A549 treated with CpdA at 1 μM for 4 hours (cell line): ENCODE data around the gene PLEKHO2. TPM values are rescaled to one million over a fixed set of nuclear protein-coding genes. Genes with fewer than 3 reads are reported as not detected.

ENCODE experiments used
- total RNA-seq: library from RNA; stranded (reverse); fragments of 200-300 nt; extraction: Qiagen RNA extraction; gene quantifications from 5 replicates; pipeline ENCODE4 v1.2.3, GENCODE V29; 2022; ENCODE audit warnings: low read depth

PLEKHO2 gene
- 6.1 to 7.3 TPM (median 6.6 TPM) in 5 replicates for total RNA-seq

GRCh38 chr15:64841344-64842095 is at the start of gene PLEKHO2:
TSS of gene PLEKHO2 (plus strand) at chr15:64841915. CDS start at chr15:64842017, 102 bp downstream.

GRCh38 chr15:64825431-64826294 is 16.1 kb upstream of the PLEKHO2 start, which contains the start of gene PIF1:
TSS of gene PIF1 (minus strand) at chr15:64825647. CDS start at chr15:64824335, 1,312 bp downstream.

DNA sequence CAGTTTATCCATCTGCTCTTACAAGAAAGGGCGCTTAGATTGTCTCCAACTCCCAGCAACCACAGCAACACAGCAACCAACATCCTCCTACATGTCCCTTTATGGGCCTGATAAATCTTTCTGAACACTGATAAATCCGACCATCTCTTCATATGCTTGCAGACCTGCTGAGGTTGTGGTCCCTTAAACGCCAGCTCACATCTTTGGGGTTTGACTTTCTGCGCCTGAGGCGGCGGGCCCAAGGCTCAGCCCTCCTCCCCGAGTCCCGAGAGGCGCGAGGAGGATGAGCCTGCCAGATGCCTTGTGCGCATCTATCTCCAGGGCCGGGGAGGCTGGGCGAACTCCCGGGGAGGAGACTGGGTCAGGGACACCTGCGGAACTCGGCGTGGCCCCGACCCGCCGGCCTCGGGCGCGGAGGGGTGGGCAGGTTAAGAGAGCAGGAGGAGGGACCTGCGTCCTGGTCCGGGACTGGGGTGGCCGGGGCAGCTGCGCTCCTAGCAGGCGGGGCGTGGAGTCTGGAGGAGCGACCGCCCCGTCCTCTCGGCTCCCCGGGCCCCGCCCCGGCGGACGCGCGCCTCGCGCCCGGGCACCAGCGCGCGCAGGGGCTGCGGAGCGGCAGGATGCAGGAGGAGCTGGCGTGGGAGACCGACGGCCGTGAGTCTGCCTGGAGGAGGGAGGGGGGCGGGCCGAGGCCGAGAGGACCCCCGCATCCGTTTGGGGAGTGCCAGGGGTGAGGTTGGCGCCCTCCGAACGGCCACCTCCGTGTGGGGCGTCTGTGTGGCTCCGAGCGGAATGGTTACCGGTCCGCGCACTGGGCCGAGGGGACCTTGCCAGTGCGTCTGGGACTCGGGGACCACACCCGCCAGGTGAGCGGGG is 69.8 kb downstream of the PLEKHO2 start, which contains the start of gene ANKDD1A:
Gene ANKDD1A (plus strand): TSS at position 592 of the 876 bp plus-strand sequence. CDS start 29 bp downstream, at position 621.

Other genes starting within 250 kb of the PLEKHO2 start
- gene RBPMS2, start 66.3 kb upstream of the PLEKHO2 start, total RNA-seq: 7.1 to 9.5 TPM (median 8.9 TPM) in 5 replicates
- 16.2 to 23.1 TPM (median 20.2 TPM) in 5 replicates for gene PIF1, start 16.3 kb upstream of the PLEKHO2 start, total RNA-seq
- gene ANKDD1A, start 70.0 kb downstream of the PLEKHO2 start, total RNA-seq: 1.5 to 1.9 TPM (median 1.8 TPM) in 5 replicates
- 110 to 132 TPM (median 123 TPM) in 5 replicates for gene SPG21, start 148.0 kb downstream of the PLEKHO2 start, total RNA-seq
- 23.6 to 29.5 TPM (median 27.4 TPM) in 5 replicates for gene MTFMT, start 187.7 kb downstream of the PLEKHO2 start, total RNA-seq
- 10.3 to 14.3 TPM (median 12.6 TPM) in 5 replicates for gene SLC51B, start 203.5 kb downstream of the PLEKHO2 start, total RNA-seq
- 0.09 to 0.16 TPM (median 0.11 TPM) in 4 of 5 replicates, not detected in the other for gene RASL12, start 226.1 kb downstream of the PLEKHO2 start, total RNA-seq
- gene KBTBD13, start 234.8 kb downstream of the PLEKHO2 start, total RNA-seq: not detected in 5 replicates